ENCODE results near the gene CYB5RL.

GRCh38 chr1:54222711-54223110 lies 22.9 kb upstream of the CYB5RL start:
- TF ChIP-seq CTCF (IDR thresholded peaks at IDR 0.05) (no peak), POLR2A (IDR thresholded peaks at IDR 0.05) (no peak)

Measured in esophagus squamous epithelium (tissue), 4 donors.